Measurements from ENCODE around the gene AIFM2.
"Not testable (repeated sequence)": the region's sequence is repeated elsewhere in the genome, so short reads cannot be mapped to it uniquely, and the experiment has no call there.

The AIFM2 gene

DNA sequence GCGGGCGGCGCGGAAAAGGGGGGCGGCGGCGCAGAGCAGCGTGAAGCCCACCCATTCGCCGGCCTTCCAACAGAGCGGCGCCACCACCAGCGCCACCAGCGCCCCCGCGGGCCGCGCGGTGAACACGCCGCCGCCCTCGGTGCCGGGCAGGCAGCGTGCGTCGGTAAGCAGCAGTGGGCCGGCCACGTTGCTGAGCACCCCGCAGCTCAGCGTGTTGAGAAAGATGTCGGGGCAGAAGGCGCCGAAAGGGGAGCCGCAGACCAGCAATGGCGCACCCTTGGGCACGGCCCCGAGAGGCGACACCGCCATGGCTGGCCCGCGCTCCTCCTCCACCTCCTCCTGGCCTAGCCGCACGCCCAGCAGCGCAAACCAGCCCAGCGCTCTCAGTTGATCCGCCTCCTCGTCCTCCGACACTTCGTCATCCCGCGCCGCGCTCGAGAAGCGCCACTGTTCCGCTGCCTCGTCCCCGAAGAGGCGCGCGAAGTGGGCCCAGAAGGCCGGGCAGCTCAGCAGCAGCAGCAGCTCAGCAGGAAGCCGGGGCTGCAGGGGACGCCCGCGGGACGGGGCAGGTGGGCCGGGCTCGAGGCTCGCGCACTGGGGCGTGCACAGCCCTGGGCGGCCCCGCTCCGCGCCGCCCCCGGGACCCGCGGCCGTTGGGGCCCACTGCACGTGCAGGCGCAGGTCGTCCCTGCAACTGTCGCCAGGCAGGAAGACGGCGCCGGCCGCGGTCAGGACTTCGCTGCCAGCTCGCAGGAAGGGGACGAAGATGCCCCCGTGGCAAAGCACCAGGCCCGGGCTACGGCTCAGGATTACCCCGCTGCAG is 13.3 kb upstream of the AIFM2 start:
- DNase-seq: no peak

DNA sequence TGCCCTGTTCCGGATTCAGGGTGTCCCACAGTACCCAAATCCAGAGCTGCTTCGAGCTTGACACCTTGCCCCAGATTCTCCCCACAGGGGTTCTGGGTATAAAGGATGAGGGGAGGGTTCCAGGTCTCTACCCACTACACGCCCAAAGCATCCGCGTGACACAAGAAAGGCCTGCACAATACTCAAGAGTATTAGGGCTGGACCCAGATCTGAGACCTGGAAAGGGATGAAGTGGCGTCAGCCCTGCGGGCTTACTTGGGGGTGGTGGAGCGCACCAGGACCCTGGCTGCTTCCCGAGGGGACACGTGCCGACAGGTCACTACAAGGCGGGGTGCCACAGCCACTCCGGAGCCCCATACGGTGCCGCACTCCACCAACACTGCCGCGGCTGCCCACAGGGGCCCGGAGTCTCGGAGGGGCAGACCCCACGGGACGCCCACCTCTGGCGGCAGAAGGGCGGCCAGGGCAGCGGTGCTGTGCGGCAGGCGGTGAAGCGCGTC is 12.6 kb upstream of the AIFM2 start:
- no peak for DNase-seq

GRCh38 chr10:70144372-70145110 is 11.9 kb upstream of the AIFM2 start:
- DNase-seq: no peak

- DNase-seq: no peak
These were observed 9.9 kb upstream of the AIFM2 start for GRCh38 chr10:70142555-70142954.

DNA sequence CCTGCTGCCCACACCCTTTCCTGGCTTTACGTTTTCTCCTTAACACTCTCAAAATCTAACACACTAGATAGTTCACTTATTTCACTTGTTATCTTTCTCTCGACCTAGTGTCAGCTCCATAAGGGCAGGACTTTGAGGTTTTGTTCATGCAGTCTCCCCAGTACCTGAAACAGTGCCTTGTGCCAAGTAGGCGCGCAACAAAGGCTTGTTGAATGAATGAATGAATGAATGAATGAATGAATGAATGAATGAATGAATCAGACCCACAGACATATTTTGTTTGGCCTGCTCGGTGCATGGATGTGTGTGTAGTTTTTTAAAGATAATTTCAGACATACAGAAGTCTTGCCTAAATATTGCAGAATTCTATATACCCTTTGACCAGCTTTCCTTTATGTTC is 7.7 kb upstream of the AIFM2 start:
- no peak for DNase-seq

- DNase-seq: no peak
These were observed 7.3 kb upstream of the AIFM2 start for GRCh38 chr10:70139997-70140250.

- no peak for DNase-seq
These were observed 6.7 kb upstream of the AIFM2 start for GRCh38 chr10:70139151-70139996.

DNA sequence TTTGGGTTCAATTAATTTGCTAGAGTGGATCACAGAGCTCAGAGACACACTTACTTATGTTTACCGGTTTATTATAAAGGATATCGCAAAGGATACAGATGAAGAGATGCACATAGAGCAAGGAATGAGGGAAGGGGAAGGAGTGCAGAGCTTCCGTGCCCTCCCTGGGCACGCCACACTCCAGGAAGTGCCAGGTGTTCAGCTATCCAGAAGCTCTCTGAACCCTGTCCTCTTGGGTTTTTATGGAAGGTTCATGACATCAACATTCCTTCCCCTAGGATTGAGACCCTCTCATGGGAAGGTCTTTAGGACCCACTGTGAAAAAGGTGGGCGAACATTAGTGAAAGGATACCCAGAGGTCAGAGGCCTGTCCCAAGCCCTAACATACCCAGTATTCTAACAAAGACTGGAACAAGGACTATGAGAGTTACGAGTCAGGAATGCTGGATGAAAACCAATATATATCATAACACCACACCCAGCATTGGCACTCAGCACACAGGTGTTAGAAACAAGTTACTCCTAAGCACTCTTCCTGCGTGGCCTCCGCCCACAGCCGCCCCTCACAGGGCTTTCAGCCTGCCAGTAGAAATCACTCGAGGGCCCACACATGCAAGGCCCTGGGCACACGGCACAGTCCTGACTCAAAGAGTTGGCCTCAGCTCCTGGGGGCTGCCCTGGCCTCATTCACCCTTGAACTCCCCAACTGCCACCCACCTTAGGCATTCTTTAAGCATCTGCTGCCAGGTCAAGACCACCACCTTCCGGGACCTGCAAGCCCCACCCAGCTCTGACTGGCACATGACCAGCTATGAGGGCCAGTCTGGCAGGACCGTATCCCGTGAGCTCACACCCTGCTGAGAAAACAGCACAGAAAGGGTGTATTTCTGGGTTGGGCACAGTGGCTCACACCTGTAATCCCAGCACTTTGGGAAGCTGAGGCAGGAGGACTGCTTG is 5.6 kb upstream of the AIFM2 start:
- DNase-seq: no peak

DNA sequence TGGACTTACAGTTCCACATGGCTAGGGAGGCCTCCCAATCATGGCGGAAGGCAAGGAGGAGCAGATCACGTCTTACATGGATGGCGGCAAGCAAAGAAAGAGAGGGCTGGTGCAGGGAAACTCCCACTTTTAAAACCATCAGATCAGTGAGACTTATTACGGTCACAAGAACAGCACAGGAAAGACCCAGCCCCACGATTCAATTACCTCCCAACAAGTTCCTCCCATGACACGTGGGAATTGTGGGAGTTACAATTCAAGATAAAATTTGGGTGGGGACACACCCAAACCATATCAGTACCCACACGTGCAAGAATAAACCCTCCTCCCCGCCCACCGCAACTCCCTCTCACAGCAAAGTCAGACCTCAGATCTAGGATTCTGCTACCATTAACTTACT is 4.5 kb upstream of the AIFM2 start:
- DNase-seq: no peak

- DNase-seq: no peak
These were observed 3.1 kb upstream of the AIFM2 start for GRCh38 chr10:70135684-70136083.

- DNase-seq: no peak
These were observed 2.4 kb upstream of the AIFM2 start for GRCh38 chr10:70135046-70135445.

- DNase-seq: no peak
These were observed 1.1 kb downstream of the AIFM2 start for GRCh38 chr10:70131560-70131937.

- no peak for DNase-seq
These were observed 1.6 kb downstream of the AIFM2 start for GRCh38 chr10:70130878-70131559.

GRCh38 chr10:70126700-70127395 is 5.8 kb downstream of the AIFM2 start:
- DNase-seq: no peak

DNA sequence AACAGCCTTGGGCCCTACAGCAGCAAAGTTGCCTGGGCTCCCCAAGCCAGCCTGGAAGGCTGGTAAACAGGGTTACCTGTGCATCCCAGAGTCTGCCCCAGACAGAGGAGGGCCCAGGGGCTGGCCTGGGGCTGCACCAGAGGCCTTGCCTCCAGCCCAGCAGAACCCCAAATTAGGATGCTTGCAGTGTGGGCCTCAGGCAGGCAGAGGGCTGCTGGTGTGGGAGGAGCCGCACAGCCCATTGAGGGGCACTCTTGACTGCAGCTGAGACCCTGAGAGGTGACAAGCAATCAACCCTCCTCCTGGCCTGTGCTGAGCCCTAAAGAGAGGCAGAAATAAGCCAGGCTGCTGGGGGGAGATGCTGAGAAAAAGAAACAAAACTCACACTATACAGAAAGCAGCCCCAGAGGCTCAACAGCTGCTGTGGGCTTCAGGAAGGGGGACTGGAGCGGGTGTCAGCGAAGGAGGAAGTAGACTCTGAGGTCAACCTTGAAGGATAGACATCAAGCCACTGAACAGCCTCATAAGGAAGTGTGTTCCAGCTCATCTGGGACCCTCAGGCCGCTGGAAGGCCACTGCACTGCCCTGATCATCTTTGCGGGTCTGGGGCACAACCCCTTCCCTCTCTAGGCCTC is 6.6 kb downstream of the AIFM2 start:
- DNase-seq: no peak

DNA sequence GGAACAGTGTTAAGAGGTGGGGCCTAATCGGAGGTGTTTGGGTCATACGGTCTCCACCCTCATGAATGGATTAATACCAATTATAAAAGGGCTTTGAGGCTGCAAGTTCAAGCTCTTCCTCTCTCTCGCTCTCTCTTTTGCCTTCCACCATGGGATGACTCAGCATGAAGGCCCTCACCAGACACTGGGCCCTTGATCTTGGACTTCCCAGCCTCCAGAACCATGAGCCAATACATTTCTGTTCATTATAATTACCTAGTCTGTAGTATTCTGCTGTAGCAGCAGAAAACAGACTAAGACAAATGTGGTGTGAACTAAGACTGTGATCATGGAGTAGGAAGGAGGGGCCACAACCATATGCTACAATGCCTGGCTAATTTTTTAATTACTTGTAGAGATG is 7.7 kb downstream of the AIFM2 start:
- DNase-seq: no peak

DNA sequence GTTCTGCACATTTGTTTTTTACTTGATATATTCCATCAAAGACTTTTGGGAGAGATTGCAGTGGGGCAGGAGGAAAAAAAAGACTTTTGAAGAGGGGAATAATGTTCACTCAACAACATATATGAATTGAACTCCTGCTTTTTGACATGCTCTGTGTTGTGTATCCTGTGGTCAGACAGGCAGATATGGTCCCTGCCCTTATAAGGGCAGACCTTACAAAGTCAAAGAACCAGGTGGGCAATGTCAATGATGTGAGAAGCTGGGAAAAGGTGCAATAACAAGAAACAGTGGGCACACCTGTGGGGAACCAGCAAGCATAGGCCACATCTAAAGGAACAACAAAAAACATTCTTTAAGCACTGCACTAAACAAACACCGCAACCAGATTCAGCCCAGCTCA is 8.2 kb downstream of the AIFM2 start:
- no peak for DNase-seq

DNA sequence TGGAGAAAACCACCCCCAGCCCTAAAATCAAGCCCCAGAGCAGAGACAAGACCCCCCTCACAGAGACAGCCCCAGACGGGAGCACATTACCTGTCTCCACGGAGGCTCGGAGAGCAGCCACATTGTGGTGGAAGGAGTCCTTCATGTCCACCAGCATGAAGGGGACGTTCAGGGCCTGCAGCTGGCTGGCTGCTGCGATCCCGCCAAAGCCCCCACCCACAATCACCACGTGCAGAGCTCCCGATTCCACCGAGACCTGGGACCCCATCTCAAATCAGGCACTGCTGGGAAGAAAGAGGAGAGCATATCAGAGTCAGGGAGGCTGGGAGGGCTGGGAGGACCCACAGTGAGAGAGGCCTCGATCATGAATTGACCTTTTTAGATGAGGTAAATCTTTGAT is 8.8 kb downstream of the AIFM2 start:
- no peak for DNase-seq

DNA sequence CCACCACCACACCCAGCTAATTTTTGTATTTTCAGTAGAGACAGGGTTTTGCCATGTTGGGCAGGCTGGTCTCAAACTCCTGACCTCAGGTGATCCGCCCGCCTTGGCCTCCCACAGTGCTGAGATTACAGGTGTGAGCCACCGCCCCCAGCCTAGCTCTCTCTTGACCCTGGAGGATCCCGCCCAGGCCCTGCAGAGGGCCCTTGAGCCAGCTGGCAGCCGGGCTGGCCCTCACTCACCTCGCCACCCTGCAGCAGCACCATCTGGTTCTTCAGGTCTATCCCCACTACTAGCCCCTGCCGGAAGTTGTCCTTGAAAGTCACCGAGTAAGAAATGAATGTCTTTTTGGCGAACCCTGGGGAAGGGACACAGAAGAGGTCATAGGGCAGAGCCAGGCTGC is 9.5 kb downstream of the AIFM2 start:
- not testable (repeated sequence) for DNase-seq

- DNase-seq: no peak
These were observed 9.9 kb downstream of the AIFM2 start for GRCh38 chr10:70122742-70123141.
